Osteoblast (primary cell): ENCODE results near the gene GLYATL1. TPM values are rescaled to one million over a fixed set of nuclear protein-coding genes. Genes with fewer than 3 reads are reported as not detected.
"Not testable (repeated sequence)": the region's sequence is repeated elsewhere in the genome, so short reads cannot be mapped to it uniquely, and the experiment has no call there.

Experiments used
- DNase-seq: peaks from one replicate; pipeline ENCODE4 v3.0.0; 2011; ENCODE audit warnings: low spot score, mixed read lengths; ENCODE audit not compliant: insufficient read length; ENCODE audit errors: missing footprints
- H2AFZ ChIP-seq: 2 replicates; pipeline ENCODE4 v1.6.0; 2011; ENCODE audit warnings: mild to moderate bottlenecking, low read length
- H3K27ac ChIP-seq: 2 replicates; pipeline ENCODE4 v1.5.1; 2011; ENCODE audit warnings: mild to moderate bottlenecking, low read depth, low read length, moderate library complexity
- H3K27me3 ChIP-seq: 2 replicates; pipeline ENCODE4 v1.6.0; 2012; ENCODE audit warnings: mild to moderate bottlenecking, control low read depth, inconsistent platforms, low read length, moderate library complexity; ENCODE audit not compliant: insufficient read depth
- H3K36me3 ChIP-seq: 2 replicates; pipeline ENCODE4 v1.5.1; 2011; ENCODE audit warnings: mild to moderate bottlenecking, low read length, control low read depth, moderate library complexity; ENCODE audit not compliant: insufficient read depth
- H3K4me1 ChIP-seq: 2 replicates; pipeline ENCODE4 v1.5.1; 2011; ENCODE audit warnings: mild to moderate bottlenecking, low read length, control low read depth, moderate library complexity; ENCODE audit not compliant: insufficient read depth
- H3K4me2 ChIP-seq: 2 replicates; pipeline ENCODE4 v1.6.0; 2011; ENCODE audit warnings: mild to moderate bottlenecking, low read length; ENCODE audit not compliant: insufficient read depth
- H3K4me3 ChIP-seq: fragments of 200-600 bp; sonication (generic); 3 replicates; pipeline ENCODE4 v1.5.1; 2012; ENCODE audit warnings: mild to moderate bottlenecking, low read length, inconsistent platforms; ENCODE audit not compliant: insufficient read depth
- H3K79me2 ChIP-seq: 2 replicates; pipeline ENCODE4 v1.6.0; 2012; ENCODE audit warnings: mild to moderate bottlenecking, low read length, control low read depth, inconsistent platforms; ENCODE audit not compliant: insufficient read depth
- H3K9me3 ChIP-seq: 2 replicates; pipeline ENCODE4 v1.5.1; 2011; ENCODE audit warnings: low read depth, low read length, control low read depth
- H4K20me1 ChIP-seq: 2 replicates; pipeline ENCODE4 v1.6.0; 2012; ENCODE audit warnings: mild to moderate bottlenecking, low read length, control low read depth; ENCODE audit not compliant: insufficient read depth
- total RNA-seq: library from RNA; depleted of rRNA; stranded (reverse); fragments of >200 nt; gene quantifications from 2 replicates; pipeline ENCODE4 v1.2.3, GENCODE V29; 2012
- TF ChIP-seq, protein P1 (sequence below): IDR thresholded peaks from 2 replicates; pipeline ENCODE4 v1.5.1; 2011; ENCODE audit warnings: mild to moderate bottlenecking, low read depth, low read length, moderate library complexity; ENCODE audit errors: extremely low read depth

The GLYATL1 gene
- total RNA-seq, 1 donor: not detected

DNA sequence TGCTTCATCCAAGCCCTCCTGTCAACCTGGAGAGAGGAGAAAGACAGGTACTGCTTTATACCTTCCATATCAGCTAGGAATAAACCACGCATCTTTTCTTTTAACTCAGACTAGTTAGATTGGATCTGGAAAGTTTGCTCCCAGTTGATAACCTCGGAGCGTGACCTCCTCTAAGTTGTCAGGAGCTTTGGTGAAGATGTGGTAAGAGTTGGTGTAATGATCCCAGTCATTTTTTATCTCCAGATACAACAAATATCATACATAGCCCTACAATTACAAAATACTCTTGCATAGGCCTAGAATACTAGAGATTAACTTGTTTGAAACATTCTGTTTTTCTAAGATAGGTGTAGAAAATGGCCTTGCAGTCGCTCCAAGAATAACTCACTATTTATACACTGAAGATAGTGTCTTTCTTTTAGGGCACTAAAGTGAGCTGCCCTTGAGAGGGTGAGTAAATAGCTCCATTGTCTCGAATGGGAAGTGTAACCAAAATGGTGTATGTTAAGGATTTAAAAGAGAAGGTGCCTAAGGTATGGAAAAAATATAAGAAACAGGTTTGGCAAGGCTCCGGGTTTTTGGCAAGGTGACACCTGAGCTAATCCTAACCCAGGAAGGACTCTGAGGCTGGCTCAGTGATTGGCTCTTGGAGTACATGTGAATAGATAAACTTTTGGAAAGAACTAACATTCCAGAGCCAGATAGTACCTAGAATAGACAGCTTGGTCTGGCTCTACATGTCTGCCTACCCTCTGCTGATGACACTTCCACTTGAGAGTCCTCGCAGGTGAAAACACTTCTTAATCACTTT lies 59.4 kb downstream of the GLYATL1 start:
- H3K36me3 ChIP-seq: no peaks in the 10 kb centered on the region
- H3K9me3 ChIP-seq: no peaks in the 10 kb centered on the region
- TF ChIP-seq, protein P1, sequence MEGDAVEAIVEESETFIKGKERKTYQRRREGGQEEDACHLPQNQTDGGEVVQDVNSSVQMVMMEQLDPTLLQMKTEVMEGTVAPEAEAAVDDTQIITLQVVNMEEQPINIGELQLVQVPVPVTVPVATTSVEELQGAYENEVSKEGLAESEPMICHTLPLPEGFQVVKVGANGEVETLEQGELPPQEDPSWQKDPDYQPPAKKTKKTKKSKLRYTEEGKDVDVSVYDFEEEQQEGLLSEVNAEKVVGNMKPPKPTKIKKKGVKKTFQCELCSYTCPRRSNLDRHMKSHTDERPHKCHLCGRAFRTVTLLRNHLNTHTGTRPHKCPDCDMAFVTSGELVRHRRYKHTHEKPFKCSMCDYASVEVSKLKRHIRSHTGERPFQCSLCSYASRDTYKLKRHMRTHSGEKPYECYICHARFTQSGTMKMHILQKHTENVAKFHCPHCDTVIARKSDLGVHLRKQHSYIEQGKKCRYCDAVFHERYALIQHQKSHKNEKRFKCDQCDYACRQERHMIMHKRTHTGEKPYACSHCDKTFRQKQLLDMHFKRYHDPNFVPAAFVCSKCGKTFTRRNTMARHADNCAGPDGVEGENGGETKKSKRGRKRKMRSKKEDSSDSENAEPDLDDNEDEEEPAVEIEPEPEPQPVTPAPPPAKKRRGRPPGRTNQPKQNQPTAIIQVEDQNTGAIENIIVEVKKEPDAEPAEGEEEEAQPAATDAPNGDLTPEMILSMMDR: no peak
- no peaks in the 10 kb centered on the region for H3K27me3 ChIP-seq
- no peak overlapping the region for H3K4me2 ChIP-seq
- no peak overlapping the region for H3K4me3 ChIP-seq
- no peak for DNase-seq
- no peak overlapping the region for H3K27ac ChIP-seq
- H3K4me1 ChIP-seq: no peaks in the 10 kb centered on the region
- no peaks in the 10 kb centered on the region for H3K79me2 ChIP-seq
- no peak overlapping the region for H2AFZ ChIP-seq
- H4K20me1 ChIP-seq: no peaks in the 10 kb centered on the region

DNA sequence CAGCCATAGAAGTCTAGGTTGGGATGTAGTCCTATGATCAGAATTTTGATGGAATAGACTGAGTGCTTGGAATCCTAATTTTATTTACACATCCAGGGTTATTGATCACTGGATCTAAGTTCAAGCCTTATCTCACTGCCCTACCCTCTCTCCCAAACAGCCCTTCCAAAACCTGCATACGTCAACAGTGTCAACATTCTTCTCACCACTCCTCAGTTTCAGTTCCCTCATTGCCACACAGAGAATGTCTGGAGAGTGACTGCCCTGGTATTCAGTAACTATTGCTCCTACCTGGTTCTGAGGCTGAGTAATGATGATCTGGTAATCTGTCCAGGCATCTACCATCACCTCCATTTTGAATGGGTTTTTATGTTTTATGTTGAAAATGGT lies 60.0 kb downstream of the GLYATL1 start:
- H3K4me3 ChIP-seq: no peak overlapping the region
- no peaks in the 10 kb centered on the region for H3K9me3 ChIP-seq

GRCh38 chr11:59000003-59000402 lies 60.7 kb downstream of the GLYATL1 start:
- no peak for DNase-seq
- H2AFZ ChIP-seq: no peak overlapping the region
- no peak overlapping the region for H3K4me3 ChIP-seq
- H3K9me3 ChIP-seq: no peaks in the 10 kb centered on the region
- H3K36me3 ChIP-seq: no peaks in the 10 kb centered on the region
- no peaks in the 10 kb centered on the region for H3K79me2 ChIP-seq
- no peak overlapping the region for H3K4me2 ChIP-seq
- H3K4me1 ChIP-seq: no peaks in the 10 kb centered on the region
- TF ChIP-seq, protein P1: no peak
- no peaks in the 10 kb centered on the region for H3K27me3 ChIP-seq
- no peak overlapping the region for H3K27ac ChIP-seq
- H4K20me1 ChIP-seq: no peaks in the 10 kb centered on the region

More for the DNA sequence above, 60.0 kb downstream of the GLYATL1 start:
- Histone ChIP-seq H3K79me2 (no peaks in the 10 kb centered on the region), H4K20me1 (no peaks in the 10 kb centered on the region), H3K36me3 (no peaks in the 10 kb centered on the region), H3K27ac (no peak overlapping the region), H3K4me1 (no peaks in the 10 kb centered on the region), H3K4me2 (no peak overlapping the region), H2AFZ (no peak overlapping the region), H3K27me3 (no peaks in the 10 kb centered on the region)
- no peak for DNase-seq
- TF ChIP-seq, protein P1: no peak

GRCh38 chr11:59002006-59002405 lies 62.7 kb downstream of the GLYATL1 start:
- H4K20me1 ChIP-seq, H3K9me3 ChIP-seq, H3K4me2 ChIP-seq, H3K36me3 ChIP-seq, DNase-seq, H3K27me3 ChIP-seq, H2AFZ ChIP-seq, H3K4me3 ChIP-seq, H3K4me1 ChIP-seq, H3K79me2 ChIP-seq, H3K27ac ChIP-seq: not testable (repeated sequence)

Other genes starting within 250 kb of the GLYATL1 start
- not detected in 2 replicates for gene GLYAT, start 207.5 kb upstream of the GLYATL1 start, total RNA-seq
- 1.1 and 1.8 TPM in 2 replicates for gene GLYATL2, start 94.8 kb upstream of the GLYATL1 start, total RNA-seq
- not detected in 2 replicates for gene GLYATL1B, start 146.8 kb downstream of the GLYATL1 start, total RNA-seq
- gene FAM111B, start 167.7 kb downstream of the GLYATL1 start, total RNA-seq: 0.72 and 1.8 TPM in 2 replicates
- gene FAM111A, start 203.4 kb downstream of the GLYATL1 start, total RNA-seq: 40.5 and 48.6 TPM in 2 replicates
- under 0.01 and 0.29 TPM in 2 replicates for gene DTX4, start 232.6 kb downstream of the GLYATL1 start, total RNA-seq